HG02973 (cell line): Measurements from ENCODE around the gene WDR70.
A peak's percentile ranks its signal among the peaks of the same experiment; 100 is the strongest.
"Not testable (repeated sequence)": the region's sequence is repeated elsewhere in the genome, so short reads cannot be mapped to it uniquely, and the experiment has no call there.

Source experiments
- ATAC-seq: cut with Tn5 transposase; IDR thresholded peaks from one replicate; pipeline ENCODE4 v1.9.1; 2021; ENCODE audit warnings: moderate library complexity; ENCODE audit not compliant: unreplicated experiment

The WDR70 gene

DNA sequence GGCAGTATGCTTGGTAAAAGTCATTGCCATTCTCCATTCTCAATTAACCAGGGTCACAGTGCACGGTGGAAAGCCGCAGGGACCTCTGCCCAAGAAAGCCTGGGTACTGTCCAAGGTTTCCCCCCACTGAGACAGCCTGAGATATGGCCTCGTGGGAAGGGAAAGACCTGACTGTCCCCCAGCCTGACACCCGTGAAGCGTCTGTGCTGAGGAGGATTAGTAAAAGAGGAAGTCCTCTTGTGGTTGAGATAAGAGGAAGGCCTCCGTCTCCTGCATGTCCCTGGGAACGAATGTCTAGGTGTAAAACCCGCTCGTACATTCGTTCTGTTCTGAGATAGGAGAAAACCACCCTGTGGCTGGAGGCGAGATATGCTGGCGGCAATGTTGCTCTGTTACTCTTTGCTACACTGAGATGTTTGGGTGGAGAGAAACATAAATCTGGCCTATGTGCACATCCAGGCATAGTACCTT is 293.0 kb downstream of the WDR70 start:
- peak; percentile 80 for ATAC-seq

DNA sequence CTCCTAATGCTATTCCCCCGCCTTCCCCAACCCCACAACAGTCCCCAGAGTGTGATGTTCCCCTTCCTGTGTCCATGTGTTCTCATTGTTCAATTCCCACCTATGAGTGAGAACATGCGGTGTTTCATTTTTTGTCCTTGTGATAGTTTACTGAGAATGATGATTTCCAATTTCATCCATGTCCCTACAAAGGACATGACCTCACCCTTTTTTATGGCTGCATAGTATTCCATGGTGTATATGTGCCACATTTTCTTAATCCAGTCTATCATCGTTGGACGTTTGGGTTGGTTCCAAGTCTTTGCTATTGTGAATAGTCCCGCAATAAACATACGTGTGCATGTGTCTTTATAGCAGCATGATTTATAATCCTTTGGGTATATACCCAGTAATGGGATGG is 295.2 kb downstream of the WDR70 start:
- ATAC-seq: not testable (repeated sequence)

DNA sequence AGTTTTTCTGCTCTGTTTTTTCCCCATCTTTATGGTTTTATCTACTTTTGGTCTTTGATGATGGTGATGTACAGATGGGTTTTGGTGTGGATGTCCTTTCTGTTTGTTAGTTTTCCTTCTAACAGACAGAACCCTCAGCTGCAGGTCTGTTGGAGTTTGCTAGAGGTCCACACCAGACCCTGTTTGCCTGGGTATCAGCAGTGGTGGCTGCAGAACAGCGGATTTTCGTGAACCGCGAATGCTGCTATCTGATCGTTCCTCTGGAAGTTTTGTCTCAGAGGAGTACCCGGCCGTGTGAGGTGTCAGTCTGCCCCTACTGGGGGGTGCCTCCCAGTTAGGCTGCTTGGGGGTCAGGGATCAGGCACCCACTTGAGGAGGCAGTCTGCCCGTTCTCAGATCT is 300.2 kb downstream of the WDR70 start:
- not testable (repeated sequence) for ATAC-seq

DNA sequence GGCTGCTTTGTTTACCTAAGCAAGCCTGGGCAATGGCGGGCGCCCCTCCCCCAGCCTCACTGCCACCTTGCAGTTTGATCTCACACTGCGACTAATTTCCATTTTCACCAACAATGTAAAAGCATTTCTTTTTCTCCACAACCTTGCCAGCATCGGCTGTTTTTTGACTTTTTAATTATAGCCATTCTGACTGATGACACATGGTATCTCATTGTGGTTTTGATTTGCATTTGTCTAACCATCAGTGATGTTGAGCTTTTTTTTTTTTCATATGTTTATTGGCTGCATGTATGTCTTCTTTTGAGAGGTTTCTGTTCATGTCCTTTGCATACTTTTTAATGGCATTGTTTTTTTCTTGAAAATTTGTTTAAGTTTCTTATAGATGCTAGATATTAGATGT is 300.8 kb downstream of the WDR70 start:
- ATAC-seq: not testable (repeated sequence)

DNA sequence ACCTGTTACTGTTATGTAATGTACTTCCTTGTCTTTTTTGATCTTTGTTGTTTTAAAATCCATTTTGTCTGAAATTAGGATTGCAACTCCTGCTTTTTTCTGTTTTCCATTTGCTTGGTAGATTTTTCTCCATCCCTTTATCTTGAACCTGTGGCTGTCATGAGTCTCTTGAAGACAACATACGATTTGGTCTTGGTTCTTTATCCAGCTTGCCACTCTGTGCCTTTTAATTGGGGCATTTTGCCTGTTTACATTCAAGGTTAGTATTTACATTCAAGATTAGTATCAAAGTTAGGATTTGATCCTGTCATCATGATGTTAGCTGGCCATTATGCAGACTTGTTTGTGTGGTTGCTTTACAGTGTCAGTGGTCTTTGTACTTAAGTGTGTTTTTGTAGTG is 304.0 kb downstream of the WDR70 start:
- ATAC-seq: no peak

DNA sequence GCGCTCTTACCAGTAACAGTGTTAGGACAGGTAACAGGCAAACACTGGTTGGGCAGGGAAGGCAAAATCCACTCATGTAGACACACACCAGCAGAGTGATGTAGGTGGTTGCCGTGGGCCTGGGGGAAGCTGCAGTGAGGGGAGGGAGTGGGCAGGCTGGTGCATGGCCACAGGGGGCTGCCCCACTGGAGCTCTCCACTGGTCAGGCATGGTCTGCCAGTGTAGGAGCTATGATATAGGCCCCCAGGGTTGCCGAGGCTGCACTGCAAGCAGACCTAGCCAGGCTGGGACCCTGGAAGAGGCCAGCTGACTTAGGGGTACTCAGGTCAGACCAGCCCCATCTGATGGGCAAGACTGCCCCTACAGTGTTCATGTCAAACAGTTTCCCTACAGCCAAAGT is 306.1 kb downstream of the WDR70 start:
- ATAC-seq: no peak

DNA sequence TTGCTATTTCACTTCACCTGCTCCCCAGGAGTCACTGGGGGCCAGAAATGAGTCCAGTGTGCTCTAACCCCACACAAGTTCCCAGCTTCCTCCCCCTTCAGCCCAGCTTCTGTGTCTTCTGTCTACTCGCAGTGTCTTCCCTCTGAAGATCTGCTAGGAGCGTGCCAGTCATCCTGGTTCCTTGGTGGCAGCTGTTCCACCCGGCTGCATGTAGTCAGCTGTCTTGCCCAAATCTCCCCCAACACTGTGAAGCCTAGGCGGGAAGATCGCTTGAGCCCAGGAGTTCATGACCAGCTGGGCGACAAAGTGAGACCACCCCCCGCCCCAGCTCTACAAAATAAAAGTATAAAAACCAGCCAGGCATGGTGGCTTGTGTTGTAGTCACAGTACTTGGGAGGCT is 306.7 kb downstream of the WDR70 start:
- ATAC-seq: no peak

DNA sequence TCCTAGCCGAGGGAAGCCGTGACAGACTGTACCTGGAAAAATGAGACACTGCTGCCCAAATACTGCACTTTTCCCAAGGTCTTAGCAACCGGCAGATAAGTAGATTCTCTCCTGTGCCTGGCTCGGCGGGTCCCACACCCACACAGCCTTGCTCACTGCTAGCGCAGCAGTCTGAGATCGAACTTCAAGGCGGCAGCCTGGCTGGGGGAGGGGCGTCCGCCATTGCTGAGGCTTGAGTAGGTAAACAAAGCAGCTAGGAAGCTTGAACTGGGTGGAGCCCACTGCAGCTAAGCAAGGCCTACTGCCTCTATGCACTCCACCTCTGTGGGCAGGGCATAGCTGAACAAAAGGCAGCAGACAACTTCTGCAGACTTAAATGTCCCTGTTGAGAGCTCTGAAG is 309.8 kb downstream of the WDR70 start:
- ATAC-seq: not testable (repeated sequence)

DNA sequence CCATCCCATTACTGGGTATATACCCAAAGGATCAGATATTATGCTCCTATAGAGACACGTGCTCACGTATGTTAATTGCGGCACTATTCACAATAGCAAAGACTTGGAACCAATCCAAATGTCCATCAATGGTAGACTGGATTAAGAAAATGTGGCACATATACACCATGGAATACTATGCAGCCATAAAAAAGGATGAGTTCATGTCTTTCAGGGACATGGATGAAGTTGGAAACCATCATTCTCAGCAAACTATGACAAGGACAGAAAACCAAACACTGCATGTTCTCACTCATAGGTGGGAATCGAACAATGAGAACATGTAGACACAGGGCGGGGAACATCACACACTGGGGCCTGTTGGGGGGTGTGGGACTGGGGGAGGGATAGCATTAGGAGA is 315.2 kb downstream of the WDR70 start:
- ATAC-seq: not testable (repeated sequence)

DNA sequence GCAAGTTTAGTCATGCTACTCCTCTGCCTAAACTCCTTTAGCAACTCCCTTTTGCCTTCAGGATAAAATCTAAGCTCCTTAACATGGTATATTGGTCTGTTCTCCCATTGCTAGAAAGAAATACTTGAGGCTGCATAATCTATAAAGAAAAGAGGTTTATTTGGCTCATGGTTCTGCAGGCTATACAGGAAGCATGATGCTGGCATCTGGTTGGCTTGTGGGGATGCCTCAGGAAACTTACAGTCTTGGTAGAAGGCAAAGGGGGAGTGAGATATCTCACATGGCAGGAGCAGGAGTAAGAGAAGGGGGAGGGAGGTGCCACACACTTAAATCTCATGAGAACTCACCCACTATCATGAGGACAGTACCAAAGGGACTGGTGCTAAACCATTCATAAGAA is 315.7 kb downstream of the WDR70 start:
- no peak for ATAC-seq

DNA sequence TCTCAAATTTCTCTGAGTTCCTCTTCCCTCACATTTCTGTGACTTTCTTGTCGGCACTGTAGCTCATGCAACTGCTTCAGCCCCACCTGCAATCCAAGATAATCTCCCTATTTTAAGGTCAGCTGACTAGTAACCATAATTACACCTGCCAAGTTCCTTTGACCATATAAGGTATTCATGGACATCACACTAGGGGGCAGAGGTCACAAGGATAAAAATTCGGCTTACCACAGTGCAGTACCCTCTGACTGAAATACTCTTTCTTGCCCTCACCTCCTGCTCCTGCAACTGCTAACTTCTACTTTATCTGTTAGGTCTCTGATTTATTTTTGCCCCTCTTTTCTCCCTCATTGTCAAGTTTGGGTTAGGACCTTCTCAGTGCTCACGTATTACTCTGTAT is 316.5 kb downstream of the WDR70 start:
- ATAC-seq: no peak

DNA sequence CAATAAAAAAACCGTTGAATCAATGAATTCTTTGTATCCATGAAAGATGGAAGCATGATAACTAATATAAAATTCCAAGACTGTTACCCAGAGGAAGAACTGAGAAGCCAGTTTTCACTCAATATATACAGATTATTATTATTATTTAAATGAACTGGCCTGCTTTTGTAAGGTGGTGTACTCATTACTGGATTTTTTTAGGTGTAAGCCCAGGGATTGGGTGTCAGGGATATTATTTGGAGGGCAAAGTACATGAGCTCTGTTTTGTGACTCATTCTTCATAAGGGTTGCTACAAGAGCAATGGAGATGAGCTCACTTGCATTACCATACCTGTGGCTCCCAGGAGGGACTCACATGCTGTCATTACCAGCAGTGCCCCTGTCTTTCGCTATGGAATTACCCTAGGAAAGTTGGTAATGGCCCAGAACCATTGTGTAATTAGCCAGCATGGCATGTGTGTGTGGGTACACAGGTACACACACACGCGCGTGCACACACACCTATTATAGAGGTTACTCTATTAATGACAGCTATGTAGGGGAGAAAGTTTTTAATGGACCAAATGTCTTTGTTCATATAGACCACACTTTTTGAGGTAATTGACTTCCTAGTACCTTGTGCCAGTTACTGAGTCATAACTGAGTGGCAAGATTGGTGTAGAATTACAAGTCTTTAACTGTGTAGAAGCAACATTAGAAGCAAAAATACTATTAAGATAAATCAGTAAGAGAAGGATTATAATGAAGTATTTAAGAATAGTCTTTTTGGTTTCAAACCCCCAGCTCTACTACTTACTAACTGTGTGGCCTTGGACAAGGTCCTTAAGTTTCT is 317.3 kb downstream of the WDR70 start:
- no peak for ATAC-seq

DNA sequence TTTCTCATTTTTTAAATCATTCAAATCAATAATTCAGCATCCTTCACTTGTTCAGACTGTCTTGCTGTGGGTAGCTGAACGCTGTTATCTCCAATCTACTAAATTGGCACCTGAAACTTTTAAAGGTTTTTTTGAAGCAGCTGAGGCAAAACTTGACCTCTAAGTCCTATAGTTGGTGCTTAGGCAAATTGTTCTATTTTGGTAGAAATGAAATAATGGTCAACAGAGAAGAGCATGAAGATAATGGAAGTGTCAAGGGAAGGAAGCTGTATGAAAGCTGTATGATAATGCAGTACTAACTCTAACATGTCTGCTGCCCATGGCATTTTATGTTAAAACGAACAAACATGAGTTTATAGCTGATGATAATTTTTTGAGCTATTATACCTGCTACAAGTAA is 322.8 kb downstream of the WDR70 start:
- ATAC-seq: no peak

DNA sequence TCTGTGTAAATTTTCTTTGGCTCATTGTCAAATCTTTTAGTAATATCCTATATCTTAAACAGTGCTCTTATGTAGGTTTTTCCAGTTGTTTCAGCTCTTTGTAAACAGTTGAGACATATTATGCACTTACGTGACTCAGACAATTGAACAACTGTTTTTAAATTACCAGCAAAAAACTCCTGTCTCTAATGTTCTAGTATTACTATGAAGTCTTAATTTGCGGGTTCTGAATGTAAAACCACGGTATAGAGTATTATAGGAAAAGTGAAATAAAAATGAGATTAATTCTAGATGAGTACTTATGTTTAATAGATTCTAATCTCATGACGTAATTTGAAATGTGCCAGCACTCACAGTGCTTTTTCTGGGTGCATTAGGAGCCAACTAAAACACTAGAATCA is 324.7 kb downstream of the WDR70 start:
- no peak for ATAC-seq

DNA sequence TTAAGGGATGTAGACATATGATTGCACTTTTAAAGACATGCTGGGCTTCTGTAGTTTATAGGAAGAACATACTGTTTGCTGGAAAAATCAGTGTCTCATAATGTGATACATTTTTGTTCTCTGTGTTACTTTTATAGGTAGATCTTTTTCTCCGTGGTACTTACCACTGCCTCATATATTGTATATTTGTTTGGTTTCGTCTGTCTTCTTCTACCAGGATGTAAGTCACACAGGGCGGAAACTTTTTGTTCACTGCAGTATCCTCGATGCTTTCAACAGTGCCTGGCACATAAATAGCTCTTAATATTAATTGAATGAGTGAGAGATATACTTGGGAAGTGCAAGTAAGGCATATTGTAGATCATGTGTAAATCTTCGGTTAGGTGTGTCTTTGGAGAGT is 325.3 kb downstream of the WDR70 start:
- ATAC-seq: no peak

DNA sequence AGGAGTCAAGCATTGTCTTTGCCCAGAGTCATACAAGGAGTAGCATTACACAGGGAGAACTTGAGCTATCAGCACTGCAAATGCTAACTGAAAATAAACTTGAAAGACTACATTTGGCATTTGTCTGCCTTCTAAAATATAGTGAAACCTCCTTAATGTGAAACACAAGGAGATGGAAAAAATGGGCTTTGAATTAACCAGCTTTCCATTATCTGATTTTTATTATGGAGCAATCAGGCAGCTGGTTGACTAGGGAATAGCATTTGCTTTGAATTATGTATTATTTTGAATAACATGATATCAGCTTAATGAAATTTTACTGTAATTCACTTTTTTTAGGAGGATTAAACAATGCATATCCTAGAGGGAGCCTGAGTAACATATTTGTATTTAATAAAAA is 329.9 kb downstream of the WDR70 start:
- no peak for ATAC-seq

DNA sequence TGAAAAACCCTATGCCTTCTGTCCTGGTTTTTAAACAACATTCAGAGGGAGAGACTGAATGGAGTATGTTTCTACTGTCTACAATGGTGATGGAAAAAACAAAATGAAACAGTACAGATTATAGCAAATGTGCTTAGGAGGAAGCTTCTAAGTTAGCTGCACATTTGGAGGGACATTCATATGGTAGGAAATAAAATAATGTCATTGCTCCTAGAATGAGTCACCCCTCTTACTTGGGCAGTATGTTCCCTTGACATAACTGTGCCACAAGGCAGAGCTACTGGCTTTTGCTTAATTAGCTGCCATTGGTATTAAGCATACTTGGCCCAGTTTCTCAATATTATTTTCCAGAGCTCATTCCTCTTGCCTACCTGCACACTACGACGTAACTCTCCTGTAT is 331.8 kb downstream of the WDR70 start:
- ATAC-seq: no peak

DNA sequence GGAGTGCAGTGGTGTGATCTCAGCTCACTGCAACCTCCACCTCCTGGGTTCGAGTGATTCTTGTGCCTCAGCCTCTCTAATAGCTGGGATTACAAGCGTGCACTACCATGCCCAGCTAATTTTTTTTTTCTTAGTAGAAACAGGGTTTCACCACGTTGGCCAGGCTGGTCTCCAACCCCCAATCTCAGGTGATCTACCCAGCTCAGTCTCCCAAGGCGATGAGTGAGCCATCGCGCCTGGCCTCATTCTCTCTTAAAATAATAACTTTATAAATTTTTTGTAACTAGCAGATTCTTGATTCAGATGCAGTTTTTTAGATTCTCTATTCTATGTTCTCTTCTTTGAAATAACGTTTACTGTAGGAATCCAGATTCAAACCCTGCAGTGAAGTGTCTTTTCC is 333.6 kb downstream of the WDR70 start:
- no peak for ATAC-seq

DNA sequence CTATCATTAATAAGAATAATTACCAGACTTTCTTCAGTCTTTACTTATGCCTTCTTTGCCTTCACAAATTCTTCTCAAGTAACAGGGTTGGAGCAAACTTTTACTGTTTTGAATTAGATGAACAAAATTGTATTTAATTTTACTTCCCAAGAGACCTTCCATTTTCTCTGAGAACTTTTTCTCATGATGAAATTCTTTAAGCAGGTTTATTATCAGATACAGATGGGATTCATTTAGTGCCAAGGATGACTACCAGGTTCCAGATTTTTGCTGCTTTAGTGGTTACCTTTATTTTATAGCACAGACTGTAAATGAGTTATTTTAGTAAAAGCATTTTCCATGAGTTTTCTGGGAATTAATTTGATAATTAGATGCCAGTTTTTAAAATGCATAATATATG is 335.6 kb downstream of the WDR70 start:
- no peak for ATAC-seq

DNA sequence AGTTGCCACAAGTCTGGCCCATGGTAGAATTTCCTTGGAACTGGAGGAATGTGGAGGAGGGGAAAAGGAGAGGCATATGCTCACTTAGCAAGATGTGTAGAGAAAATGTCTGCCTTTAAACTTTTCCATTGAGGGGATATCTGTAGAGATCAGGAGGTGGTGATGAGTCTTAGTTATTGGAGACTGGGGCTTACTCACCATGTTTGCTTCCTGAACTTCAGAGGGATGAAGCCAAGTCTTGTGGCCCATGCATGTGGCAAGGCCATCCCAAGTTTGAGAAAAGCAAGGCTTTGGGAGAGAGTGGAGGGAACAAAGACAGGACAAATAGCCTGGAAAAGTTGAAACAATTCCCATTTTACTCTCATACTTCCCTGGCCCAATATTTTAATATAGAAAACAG is 336.2 kb downstream of the WDR70 start:
- ATAC-seq: no peak

DNA sequence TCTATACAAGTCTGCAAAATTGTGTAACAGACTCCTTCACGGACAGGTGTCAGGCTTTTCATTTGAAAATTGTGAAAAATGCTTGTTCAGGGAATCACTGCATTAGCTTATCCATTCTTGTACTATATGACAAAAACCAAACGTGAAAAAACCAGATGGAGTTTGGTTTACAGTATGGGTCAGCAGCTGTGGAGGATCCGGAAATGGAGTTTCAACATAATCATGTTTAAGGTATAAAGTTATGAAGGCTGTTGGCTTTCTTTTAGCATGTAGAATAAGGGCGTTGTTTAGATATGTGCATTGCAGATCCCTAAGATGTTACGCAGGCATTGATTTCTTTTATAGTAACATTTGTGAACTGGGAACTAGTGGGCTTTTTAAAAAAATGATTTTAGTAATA is 336.9 kb downstream of the WDR70 start:
- ATAC-seq: no peak

DNA sequence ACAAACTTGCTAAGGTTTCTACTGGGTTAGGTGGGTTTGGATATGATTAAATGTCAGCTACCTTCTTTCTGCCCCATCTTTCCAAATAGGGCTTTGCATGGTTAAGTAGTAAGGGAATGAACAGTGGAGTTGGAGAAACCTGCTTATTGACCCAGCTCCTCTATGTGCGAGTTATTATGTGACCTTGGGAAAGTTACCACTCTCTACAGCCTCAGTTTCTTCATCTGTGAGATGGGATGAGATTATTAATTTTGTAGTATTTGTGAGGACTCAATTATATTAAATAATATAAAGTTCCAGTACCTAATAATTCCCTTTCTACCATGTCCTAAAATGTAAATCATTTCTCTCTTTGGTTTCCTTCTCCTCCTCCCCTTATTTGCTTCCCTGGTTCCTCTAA is 337.3 kb downstream of the WDR70 start:
- no peak for ATAC-seq

DNA sequence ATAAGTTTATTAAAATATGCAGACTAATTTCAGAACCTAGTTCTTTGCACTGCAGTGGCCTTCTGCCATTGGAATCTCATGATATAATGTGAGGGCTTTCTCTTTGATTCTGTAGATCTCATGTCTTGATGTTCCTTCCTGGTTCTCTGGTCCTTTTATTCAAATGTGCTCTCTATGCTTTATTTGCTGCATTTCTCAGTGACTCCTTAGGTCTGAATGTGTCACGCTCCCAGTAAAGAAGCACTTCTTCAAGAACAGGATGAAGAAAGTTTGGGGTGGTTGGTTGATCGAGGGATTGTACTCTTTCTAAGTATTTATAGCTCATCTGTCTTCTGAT is 338.1 kb downstream of the WDR70 start:
- ATAC-seq: no peak
